SH-SY5Y (cell line): ENCODE data around the gene PRKD1.

Experiments used
- GATA2 ChIP-seq: IDR thresholded peaks from 2 replicates; pipeline ENCODE4 v1.6.1; 2011; ENCODE audit warnings: mild to moderate bottlenecking, low read depth, low read length
- GATA3 ChIP-seq: IDR thresholded peaks from 2 replicates; pipeline ENCODE4 v1.6.1; 2011; ENCODE audit warnings: low read depth, mild to moderate bottlenecking, low read length, moderate library complexity

- TF ChIP-seq GATA3 (no peak), GATA2 (no peak)
Observed at GRCh38 chr14:29853272-29853671, 74.4 kb downstream of the PRKD1 start.
